GM18498 (cell line): ENCODE data around the gene ATRX.
"Not testable (repeated sequence)": the region's sequence is repeated elsewhere in the genome, so short reads cannot be mapped to it uniquely, and the experiment has no call there.

Source experiments
- ATAC-seq: cut with Tn5 transposase; IDR thresholded peaks from one replicate; pipeline ENCODE4 v1.9.1; 2021; ENCODE audit warnings: mild to moderate bottlenecking, moderate library complexity; ENCODE audit not compliant: unreplicated experiment

The ATRX gene, protein sequence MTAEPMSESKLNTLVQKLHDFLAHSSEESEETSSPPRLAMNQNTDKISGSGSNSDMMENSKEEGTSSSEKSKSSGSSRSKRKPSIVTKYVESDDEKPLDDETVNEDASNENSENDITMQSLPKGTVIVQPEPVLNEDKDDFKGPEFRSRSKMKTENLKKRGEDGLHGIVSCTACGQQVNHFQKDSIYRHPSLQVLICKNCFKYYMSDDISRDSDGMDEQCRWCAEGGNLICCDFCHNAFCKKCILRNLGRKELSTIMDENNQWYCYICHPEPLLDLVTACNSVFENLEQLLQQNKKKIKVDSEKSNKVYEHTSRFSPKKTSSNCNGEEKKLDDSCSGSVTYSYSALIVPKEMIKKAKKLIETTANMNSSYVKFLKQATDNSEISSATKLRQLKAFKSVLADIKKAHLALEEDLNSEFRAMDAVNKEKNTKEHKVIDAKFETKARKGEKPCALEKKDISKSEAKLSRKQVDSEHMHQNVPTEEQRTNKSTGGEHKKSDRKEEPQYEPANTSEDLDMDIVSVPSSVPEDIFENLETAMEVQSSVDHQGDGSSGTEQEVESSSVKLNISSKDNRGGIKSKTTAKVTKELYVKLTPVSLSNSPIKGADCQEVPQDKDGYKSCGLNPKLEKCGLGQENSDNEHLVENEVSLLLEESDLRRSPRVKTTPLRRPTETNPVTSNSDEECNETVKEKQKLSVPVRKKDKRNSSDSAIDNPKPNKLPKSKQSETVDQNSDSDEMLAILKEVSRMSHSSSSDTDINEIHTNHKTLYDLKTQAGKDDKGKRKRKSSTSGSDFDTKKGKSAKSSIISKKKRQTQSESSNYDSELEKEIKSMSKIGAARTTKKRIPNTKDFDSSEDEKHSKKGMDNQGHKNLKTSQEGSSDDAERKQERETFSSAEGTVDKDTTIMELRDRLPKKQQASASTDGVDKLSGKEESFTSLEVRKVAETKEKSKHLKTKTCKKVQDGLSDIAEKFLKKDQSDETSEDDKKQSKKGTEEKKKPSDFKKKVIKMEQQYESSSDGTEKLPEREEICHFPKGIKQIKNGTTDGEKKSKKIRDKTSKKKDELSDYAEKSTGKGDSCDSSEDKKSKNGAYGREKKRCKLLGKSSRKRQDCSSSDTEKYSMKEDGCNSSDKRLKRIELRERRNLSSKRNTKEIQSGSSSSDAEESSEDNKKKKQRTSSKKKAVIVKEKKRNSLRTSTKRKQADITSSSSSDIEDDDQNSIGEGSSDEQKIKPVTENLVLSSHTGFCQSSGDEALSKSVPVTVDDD (N-terminal part only)

DNA sequence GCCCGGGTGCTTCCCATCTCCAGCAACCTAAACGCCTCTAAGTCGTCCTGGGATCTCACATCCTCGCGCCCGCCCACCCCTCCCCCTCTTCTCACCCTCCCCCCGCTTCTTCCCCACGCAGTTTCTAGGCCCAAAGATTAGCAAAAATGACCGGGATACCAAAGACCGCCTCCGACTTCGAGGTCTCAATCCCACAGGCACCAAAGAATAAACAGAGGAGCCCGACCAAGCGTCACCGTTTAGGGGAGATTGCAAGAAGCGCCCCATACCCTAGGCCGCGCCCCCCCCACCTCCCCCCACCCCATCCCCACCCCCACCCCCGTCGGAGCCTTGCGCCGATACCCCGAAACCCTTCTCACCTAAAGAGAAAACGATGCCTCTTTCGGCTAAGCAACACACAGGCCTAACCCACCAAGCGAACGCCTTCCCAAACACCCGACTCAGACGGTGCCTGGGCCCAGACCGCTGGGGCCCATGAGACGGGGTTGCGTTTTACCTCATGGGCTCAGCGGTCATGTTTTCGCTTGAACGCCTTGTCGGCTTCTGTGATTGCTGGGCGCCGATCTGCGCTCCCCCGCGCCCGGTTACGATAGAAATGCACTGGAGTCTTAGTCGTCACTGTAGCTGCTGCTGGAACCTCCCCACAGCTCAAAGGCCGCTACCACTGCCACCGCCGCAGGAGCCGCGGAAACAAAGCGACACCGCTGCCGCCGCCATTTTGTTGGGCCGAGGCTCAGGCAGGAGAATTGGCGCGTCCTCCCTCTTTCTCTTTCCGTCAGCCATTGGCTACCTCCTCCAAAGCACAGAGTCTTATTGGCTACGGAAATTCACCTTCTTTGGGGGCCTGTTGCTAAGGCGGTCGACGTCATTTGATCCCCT is at the start of gene ATRX:
Gene ATRX (minus strand): TSS at position 731 of the 879 bp plus-strand sequence. CDS start 215 bp downstream, at position 516.
- ATAC-seq = peak; percentile 94

DNA sequence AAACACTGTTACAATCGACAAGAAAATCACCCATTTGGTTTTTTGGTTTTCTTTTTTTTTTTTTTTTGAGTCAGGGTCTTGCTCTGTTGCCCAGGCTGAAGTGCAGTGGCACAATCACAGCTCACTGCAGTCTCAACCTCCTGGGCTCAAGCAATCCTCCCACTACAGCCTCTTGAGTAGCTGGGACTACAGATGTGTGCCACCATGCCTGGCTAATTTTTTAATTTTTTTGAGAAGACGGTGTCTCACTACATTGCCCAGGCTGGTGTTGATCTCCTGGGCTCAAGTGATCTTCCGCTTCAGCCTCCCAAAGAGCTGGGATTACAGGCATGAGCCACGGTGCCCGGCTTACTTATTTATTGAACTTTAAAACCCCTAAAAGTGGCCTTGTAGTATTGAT is 45.5 kb upstream of the ATRX start:
- not testable (repeated sequence) for ATAC-seq

DNA sequence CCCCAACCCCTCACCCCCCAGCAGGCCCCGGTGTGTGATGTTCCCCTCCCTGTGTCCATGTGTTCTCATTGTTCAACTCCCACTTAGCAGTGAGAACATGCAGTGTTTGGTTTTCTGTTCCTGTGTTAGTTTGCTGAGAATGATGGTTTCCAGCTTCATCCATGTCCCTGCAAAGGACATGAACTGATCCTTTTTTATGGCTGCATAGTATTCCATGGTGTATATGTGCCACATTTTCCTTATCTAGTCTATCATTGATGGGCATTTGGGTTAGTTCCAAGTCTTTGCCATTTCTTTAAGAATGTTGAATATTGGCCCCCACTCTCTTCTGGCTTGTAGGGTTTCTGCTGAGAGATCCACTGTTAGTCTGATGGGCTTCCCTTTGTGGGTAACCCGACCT is 36.0 kb upstream of the ATRX start:
- ATAC-seq = not testable (repeated sequence)

DNA sequence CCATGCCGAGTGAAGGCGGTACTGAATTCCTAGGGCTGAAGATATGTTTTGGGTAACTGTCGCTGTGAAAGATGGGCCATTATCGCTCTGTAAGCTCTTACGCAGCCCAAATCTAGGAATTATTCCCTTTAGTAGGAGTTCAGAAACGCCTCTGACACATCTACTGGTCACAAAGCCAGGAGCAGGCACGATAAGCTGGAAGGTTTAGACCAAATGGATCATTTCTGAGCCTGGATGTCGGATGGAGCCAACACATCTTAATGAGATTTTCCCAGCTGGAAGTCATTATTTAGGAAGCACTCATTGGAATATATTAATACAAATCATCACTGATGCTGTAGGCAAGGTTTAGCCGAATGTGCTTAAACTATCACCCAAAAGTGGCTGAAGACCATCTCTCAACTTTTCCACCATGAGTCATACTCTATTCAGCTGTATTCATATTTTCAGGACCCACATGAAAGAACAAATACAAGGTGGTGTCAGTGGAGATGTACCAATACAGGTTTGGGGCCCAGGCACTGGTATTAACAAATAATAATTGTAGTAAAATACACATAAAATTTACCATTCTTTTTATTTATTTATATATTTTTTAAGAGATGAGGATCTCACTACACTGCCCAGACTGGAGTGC is 34.2 kb upstream of the ATRX start:
- no peak for ATAC-seq

DNA sequence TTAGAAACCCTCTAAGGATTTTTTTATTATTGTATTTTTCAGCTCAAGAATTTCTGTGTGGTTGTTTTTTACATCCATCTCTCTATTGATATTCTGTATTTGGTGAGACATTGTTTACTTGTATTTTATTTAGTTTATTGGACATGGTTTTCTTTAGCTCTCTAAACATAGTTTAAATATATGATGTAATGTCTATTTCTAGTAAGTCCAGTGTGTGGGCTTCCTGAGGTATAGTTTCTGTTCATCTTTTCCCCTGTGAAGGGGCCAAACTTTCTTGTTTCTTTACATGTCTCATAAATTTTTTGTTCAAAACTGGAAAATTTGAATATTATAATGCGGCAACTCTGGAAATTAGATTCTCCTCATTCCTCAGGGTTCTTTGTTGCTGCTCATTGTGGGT is 28.2 kb upstream of the ATRX start:
- no peak for ATAC-seq

DNA sequence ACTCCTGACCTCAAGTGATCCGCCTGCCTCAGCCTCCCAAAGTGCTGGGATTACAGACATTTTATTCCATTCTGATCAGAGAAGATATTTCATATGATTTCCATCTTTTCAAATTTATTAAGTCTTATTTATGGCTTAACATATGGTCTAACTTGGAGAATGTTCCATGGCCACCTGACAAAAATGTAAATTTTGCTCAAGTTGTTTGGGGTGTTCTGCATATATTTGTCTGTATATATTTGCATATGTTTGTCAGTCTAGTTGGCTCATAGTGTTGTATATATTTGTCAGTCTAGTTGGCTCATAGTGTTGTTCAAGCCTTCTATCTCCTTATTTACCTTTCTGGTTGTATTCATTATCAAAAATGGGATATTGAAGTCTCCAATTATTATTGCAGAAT is 16.2 kb upstream of the ATRX start:
- ATAC-seq = no peak

DNA sequence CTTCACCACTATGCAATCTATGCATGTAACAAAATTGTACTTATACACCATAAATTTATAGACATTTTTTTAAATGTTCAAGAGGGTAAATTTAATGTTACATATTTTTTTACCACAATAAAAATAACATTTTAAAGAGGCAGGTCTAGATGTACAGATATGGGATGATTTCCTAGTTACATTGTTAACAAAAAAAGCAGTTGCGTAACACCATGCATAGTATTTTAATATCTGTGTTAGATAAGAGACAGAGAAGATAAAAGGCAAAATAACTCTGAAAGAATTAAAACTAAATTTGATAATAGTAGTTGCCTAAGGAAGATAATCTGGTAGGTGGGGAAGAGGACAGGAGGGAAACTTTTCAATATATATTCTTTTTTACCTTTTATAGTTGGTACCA is 9.1 kb upstream of the ATRX start:
- no peak for ATAC-seq

DNA sequence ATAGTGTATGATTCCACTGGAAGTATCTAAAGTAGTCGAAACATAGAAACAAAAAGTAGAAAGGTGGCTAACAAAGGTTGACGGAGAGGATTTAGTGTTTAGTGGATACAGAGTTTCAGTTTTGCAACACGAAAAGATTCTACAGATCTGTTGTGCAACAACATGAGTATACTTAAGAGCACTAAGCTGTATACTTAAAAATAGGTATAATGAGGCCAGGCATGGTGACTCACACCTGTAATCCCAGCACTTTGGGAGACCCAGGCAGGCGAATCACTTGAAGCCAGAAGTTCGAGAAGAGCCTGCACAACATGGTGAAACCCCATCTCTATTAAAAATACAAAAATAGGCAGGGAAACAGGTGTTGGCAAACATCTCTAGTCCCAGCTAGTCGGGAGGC is 7.9 kb upstream of the ATRX start:
- ATAC-seq = no peak

DNA sequence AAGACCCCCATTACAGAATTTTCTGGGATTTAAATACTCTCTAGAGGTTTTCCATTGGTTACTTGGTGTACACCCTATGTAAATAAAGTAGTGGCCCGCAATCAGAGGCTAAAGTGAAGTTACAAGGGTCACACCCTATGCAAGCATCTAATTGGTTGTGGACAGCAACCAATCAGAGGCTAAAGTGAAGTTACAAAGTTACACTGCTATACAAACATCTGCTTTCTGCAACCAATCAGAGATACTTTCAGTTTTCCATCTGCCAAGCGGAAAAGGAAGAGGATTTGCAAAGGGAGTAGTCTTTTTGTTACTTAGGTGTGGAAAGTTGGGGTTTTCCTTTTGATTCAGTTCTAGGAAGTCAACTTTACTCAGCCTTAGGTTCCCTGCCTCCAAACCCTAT is 2.0 kb upstream of the ATRX start:
- no peak for ATAC-seq

DNA sequence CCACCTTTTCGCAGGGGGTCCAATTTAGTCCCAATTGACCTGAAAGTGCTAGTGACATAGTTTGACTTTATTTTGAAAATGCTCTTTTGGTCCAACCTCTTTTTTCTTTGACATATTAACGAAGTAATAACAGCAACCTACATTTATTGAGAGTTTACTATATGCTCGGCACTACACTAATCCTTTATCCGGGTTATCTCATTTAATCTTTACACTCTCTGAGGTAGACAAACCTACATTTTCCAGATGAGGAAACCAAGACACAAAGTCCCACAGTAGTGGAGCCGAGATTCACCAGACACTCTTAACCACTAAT is 307 bp upstream of the ATRX start:
- peak; percentile 17 for ATAC-seq

DNA sequence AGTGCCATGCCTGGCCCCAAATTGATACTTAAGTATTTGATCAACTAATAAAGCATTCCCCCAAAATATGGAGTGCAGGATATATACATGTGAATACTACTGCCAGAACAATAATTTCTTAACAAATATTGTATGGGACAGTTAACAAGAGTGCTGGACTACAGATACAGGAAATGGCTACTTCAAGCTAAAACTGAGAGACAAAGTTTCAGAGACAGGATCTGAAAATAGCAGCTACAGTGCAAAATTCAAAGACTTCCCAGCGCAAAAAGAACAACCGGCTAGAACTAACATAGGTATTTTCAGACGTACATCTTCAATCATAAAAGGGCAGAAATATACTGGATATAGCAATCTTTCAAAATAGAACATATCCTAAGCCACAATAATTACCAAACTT is 6.3 kb downstream of the ATRX start:
- ATAC-seq = no peak

DNA sequence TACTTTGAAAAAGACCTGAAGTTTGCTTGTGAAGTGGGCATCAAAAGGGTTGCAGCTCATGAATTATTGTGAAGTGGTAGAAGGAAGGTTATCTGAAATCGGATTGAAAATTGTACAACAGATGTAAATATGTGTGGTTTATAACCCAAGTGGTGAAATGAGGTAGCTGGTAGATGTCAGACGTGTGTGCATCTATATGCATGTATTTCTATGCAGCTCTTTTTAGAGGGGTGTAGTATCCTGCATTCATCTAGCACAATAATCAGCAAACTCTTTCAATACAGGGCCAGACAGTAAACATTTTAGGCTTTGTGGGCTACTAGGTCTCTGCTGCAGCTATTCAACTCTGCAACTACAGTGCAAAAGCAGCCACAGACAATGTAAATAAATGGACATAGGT is 9.4 kb downstream of the ATRX start:
- ATAC-seq = no peak

DNA sequence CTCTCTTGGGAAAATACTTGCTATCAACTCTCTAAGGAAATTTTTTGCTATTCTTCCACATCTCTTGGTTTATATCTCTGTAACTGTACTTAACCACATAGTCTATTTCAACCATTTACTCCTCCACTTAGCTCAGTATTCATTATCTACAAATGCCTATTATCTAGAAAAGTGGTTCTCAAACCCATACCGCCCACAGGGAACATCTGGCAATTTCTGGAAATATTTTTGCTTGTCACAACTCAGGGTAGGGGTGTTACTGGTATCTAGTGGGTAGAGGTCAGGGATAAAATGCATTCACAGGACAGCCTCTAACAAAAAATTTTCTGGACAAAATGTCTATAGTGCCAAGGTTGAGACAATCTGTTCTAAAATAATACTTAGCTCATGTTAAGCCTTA is 14.4 kb downstream of the ATRX start:
- ATAC-seq = no peak

DNA sequence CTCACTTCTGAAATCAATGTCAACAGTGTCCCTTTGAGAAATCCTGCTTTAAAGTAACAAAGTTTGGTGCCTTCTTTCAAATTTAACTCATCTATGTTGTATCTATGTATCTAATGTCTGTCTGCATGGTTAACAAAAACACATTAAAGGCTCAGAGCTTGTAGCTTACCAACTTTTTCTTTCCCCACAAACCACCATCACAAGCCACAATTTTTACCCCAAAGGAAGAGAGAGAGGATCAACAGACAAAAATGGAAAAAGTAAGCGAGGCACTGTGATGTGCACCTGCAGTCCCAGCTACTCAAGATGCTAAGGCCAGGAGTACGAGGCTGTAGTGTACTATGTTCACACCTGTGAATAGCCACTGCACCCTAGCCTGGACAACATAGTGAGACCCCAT is 17.2 kb downstream of the ATRX start:
- no peak for ATAC-seq

DNA sequence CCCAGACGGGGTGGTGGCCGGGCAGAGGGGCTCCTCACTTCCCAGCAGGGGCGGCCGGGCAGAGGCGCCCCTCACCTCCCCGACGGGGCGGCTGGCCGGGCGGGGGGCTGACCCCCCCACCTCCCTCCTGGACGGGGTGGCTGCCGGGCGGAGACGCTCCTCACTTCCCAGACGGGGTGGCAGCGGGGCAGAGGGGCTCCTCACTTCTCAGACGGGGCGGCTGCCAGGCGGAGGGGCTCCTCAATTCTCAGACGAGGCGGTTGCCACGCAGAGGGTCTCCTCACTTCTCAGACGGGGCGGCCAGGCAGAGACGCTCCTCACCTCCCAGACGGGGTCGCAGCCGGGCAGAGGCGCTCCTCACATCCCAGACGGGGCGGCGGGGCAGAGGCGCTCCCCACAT is 19.8 kb downstream of the ATRX start:
- ATAC-seq = not testable (repeated sequence)

DNA sequence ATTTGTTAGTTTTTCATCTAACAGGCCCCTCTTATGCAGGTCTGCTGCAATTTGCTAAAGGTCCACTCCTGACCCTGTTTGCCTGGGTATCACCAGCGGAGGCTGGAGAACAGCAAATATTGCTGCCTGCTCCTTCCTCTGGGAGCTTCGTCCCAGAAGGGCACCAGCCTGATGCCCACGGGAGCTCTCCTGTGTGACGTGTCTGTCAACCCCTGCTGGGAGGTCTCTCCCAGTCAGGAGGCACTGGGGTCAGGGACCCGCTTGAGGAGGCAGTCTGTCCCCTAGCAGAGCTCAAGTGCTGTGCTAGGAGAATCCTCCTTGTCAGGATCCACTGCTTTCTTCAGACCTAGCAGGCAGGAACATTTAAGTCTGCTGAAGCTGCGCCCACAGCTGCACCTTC is 30.5 kb downstream of the ATRX start:
- ATAC-seq = no peak

DNA sequence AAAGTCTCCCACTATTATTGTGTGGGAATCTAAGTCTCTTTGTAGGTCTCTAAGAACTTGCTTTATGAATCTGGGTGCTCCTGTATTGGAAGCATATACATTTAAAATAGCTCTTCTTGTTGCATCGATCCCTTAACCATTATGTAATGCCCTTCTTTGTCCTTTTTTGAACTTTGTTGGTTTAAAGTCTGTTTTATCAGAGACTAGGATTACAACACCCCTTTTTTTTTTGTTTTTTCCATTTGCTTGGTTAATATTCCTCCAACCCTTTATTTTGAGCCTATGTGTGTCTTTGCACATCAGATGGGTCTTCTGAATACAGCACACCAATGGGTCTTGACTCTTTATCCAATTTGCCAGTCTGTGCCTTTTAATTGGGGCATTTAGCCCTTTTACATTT is 32.1 kb downstream of the ATRX start:
- not testable (repeated sequence) for ATAC-seq

DNA sequence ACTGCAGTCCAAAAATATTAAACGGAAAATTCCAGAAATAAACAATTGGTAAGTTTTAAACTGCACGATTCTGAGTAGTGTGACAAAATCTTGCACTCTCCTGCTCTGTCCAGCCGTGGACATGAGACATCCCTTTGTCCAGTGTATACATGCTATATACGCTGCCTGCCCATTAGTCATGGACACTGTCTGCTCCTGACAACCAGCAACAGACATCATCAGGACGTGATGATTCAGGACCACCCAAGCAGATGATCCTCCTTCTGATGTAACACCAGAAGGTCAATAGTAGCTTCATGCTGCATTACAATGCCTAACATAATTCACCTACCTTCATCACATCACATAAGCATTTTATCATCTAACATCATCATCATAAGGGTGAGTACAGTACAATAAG is 36.3 kb downstream of the ATRX start:
- no peak for ATAC-seq

DNA sequence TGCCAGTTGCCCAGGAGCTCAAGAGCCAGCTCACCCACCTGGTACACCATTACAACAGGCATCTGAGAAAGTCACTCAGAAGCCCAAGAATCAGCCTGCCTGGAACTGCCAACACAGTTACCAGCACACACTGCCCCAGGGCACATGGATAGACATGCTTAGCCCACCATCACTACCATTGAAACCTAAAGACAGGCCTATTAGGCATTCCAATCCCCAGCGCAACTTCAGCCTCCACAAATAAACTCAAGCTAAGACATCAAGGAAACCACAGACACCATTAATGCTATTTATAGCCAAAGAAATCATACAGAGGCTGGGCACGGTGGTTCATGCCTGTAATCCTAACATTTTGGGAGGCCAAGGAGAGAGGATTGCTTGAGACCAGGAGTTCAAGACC is 42.3 kb downstream of the ATRX start:
- no peak for ATAC-seq
